AG04449 (cell line): ENCODE results near the gene EPC1.
"Not testable (repeated sequence)": the region's sequence is repeated elsewhere in the genome, so short reads cannot be mapped to it uniquely, and the experiment has no call there.

Experiments used
- CTCF ChIA-PET: fragments of 350-600 bp; formaldehyde crosslinking; extraction: SDS; loops from one replicate; lab custom pipeline; 2021; ENCODE audit warnings: antibody characterized with exemption; lab: Yijun Ruan, JAX
- POLR2A ChIA-PET: fragments of 400-600, 350-600 bp; formaldehyde crosslinking; extraction: SDS; loops from one replicate; lab custom pipeline; 2020; ENCODE audit warnings: antibody characterized with exemption, inconsistent platforms; lab: Yijun Ruan, JAX
- DNase-seq: peaks from one replicate; pipeline ENCODE4 v3.0.0-alpha.2; 2010; ENCODE audit warnings: low read depth, low spot score
- H3K4me3 ChIP-seq: 2 replicates; pipeline ENCODE4 v1.5.1; 2011; ENCODE audit warnings: low read depth, mild to moderate bottlenecking, control low read depth, low read length
- CTCF ChIP-seq: IDR thresholded peaks from one replicate; pipeline ENCODE4 v1.5.1; 2011; ENCODE audit warnings: mild to moderate bottlenecking, moderate library complexity, low read length, control low read depth, inconsistent platforms; ENCODE audit not compliant: insufficient read depth; ENCODE audit errors: missing control alignments

EPC1 gene

GRCh38 chr10:32357056-32357735 is 10.2 kb upstream of the EPC1 start:
- no peak overlapping the region for H3K4me3 ChIP-seq
- no peak for TF ChIP-seq CTCF
- ChIA-PET POLR2A (no interaction called here), CTCF (interaction anchor here (0.7 to 3.1 kb wide), 6 partner anchors 9 to 88 kb away, joined by 3 to 11 read pairs (median 3); no protein-coding TSS in a partner anchor)
- DNase-seq, result no peak

GRCh38 chr10:32354690-32355089 is 7.7 kb upstream of the EPC1 start:
- CTCF ChIA-PET, result interaction anchor here (1.0 to 4.9 kb wide), 2 partner anchors 11 to 13 kb away, joined by 3 to 37 read pairs; no protein-coding TSS in a partner anchor
- DNase-seq, H3K4me3 ChIP-seq, POLR2A ChIA-PET: not testable (repeated sequence)

GRCh38 chr10:32350811-32351350 is 3.9 kb upstream of the EPC1 start:
- no peak overlapping the region for H3K4me3 ChIP-seq
- CTCF ChIA-PET, result interaction anchor here (1.2 to 4.9 kb wide), 3 partner anchors 9 to 17 kb away, joined by 4 to 37 read pairs (median 7); no protein-coding TSS in a partner anchor
- POLR2A ChIA-PET, result no interaction called here
- TF ChIP-seq CTCF, result no peak
- DNase-seq, result no peak

GRCh38 chr10:32349968-32350738 is 3.2 kb upstream of the EPC1 start:
- TF ChIP-seq CTCF, result no peak
- H3K4me3 ChIP-seq, result no peak overlapping the region
- ChIA-PET CTCF (interaction anchor here (1.6 to 4.9 kb wide), 2 partner anchors 9 to 18 kb away, joined by 7 to 37 read pairs; no protein-coding TSS in a partner anchor), POLR2A (no interaction called here)
- no peak for DNase-seq

GRCh38 chr10:32349199-32349585 is 2.2 kb upstream of the EPC1 start:
- H3K4me3 ChIP-seq, result no peak overlapping the region
- no peak for DNase-seq
- no peak for TF ChIP-seq CTCF
- CTCF ChIA-PET, result interaction anchor here (1.1 kb wide), 1 partner anchor 10 kb away, joined by 3 read pairs; no protein-coding TSS in a partner anchor
- POLR2A ChIA-PET, result no interaction called here

- no peak overlapping the region for H3K4me3 ChIP-seq
- no peak for DNase-seq
- ChIA-PET CTCF (interaction anchor here (1.1 to 1.5 kb wide), 5 partner anchors 9 to 93 kb away, joined by 3 to 4 read pairs (median 4); no protein-coding TSS in a partner anchor), POLR2A (no interaction called here)
- TF ChIP-seq CTCF, result no peak
Measured at GRCh38 chr10:32348297-32349198, 1.6 kb upstream of the EPC1 start.
